DMS153 treated with DMSO at 0.1 percent for 48 hours (cell line): ENCODE results near the gene MAGEB2.
"Not testable (repeated sequence)": the region's sequence is repeated elsewhere in the genome, so short reads cannot be mapped to it uniquely, and the experiment has no call there.

Source experiments
- DNase-seq: peaks from one replicate; lab custom pipeline; 2025; ENCODE audit not compliant: unreplicated experiment; lab: John Stamatoyannopoulos, UW

MAGEB2 gene

GRCh38 chrX:30215357-30215843 lies at the start of gene MAGEB2:
Gene MAGEB2 (plus strand): TSS chrX:30215563. CDS start chrX:30218581, 3,018 bp downstream.
- no peak for DNase-seq

GRCh38 chrX:30170900-30171299 lies 44.5 kb upstream of the MAGEB2 start:
- no peak for DNase-seq

DNA sequence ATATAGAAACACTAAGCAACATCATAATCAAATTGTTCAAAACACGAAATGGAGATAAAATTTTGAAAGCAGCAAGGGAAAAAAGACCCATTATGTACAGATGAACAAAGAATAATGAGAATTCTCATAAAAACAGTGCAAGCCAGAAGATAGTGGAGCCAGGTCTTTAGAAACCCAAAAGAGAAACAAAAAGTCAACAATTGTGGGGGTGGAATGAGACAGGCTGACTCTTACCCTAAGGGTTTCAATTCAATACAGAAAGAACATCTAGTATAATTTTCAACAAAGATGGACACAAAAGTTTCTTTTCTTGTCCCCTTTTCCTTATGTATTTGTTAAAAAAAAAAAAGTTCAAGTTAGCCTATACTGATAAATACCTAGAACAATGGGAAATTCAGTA lies 34.0 kb upstream of the MAGEB2 start:
- DNase-seq = no peak

DNA sequence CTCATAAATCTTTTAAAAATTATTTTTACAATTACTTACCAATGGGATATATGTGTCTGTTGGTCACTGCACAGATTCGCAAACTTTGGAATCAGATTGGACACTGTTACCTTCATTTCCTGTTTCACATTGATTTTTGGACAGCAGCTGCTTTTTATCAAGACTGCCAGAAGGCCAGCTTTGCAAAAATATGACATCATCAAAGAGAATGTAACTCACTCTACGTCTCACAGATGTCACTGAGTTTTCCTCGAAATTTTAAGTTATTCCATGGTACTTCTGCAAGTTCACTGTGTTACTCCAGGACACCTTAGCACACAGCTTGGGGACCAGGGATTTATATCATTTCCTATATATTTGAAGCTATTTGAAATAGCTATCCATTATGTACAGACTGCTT lies 31.8 kb upstream of the MAGEB2 start:
- DNase-seq = no peak

DNA sequence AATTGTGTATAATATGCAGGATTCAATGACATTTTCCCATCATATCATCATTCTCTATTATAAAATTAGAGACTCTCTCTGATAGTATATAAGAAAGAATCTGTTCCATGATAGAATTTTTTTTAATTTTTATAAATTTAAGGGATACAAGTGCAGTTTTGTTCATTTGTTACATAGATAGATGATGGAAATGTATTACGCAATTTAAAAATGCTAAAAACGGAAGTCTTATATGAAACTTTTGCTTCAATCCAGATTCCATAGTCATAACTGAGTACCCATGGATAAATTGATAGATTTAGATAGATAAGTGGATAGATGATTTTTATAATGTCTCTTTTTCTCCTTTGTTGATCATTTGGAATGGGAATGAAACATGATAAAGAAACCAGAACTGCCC lies 24.9 kb upstream of the MAGEB2 start:
- DNase-seq = no peak

- DNase-seq = not testable (repeated sequence)
These were observed 21.5 kb upstream of the MAGEB2 start for GRCh38 chrX:30193910-30194309.

DNA sequence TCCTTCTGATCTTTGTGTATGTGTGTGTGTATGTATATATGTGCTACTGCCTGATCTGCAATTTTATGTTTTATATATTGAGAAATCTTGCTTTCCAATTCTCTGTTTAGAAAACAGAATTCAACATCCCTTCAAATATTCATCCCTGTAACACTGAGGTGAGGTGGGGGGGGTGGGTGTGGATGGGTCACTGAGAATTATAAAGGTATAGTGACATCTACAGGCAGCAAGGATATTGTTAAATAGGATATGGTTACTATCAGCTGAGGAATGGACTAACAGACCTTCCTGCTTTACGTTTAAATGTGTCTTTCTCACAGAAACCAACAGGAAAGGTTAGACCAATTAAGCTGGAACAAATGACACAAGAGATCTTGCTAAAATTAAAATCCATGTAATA lies 19.0 kb upstream of the MAGEB2 start:
- DNase-seq = no peak

GRCh38 chrX:30212172-30212571 lies 3.2 kb upstream of the MAGEB2 start:
- DNase-seq = no peak

DNA sequence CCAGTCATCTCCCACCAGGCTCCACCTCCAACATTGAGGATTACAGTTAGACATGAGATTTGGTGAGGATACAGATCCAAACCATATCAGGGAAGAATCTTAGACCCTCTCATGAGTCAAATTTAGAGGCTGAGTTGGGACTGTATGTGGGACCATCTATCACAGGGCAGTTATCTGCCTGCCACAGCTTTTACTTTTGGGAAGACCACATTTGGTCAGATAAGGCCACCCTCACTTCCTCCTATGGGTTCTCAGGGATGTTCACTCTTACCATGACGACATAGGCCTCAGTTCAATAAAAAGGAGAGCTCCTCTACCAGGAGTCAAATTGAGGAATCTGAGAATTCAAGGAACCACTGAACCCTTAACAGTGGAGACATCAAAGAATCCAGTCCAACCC lies 2.1 kb downstream of the MAGEB2 start:
- DNase-seq = no peak

- DNase-seq = no peak
These were observed 4.0 kb downstream of the MAGEB2 start for GRCh38 chrX:30219372-30219771.

DNA sequence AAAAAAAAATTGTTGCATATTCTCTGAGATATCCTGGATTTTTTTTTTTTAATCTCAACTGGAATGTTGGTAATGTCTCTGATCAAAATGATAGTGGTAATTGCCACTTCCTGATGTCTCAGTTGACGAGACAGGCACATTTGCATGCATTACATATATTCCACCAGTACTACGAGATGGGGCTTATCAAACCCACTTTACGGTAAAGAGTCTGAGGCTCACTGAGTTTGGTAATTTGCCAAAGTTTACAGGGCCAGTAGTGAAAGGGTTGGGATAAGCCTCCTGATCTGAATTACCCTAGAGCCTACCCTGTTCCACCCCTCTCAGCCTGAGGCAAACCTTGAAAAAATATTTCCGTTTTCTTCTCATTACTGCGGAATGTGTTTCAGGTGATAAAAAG lies 5.3 kb downstream of the MAGEB2 start:
- no peak for DNase-seq

DNA sequence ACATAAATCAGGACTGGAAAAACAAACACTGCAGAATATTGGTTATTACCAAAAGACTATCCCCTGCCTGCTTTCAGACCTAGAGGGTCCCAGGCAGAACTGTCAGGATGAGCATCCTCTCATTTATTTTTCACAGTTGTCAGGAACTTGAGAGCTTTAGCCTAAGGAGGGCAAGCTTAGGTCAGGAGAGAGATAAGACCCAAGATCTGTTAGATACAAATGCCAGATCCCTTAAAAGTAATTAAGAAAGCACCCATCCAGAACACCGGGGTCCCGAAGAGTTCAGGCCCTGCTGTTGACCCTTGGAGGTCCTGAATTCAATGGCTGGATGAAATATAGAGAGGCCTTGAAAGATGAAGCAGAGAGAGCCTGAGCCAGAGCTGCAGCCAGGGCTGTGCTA lies 9.2 kb downstream of the MAGEB2 start:
- DNase-seq = no peak

DNA sequence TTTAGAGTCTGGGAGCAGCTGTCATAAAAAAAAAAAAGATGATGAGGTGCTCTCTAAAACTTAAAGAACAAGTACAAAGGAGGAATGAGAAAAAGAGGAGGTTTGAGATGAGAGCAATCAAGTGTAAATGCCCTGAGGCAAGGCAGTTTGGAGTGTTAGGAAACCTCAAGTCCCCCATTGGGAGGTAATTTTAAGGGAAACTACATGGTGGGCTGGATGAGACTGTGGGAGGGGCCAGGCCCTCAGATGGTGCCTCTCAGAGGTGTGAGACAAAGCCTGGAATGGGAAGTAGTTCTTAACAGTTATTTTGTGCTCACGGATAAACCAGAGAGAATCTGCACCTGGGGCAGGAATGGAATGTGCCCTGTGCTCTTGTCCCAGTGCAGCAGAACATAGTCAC lies 13.2 kb downstream of the MAGEB2 start:
- DNase-seq = no peak

DNA sequence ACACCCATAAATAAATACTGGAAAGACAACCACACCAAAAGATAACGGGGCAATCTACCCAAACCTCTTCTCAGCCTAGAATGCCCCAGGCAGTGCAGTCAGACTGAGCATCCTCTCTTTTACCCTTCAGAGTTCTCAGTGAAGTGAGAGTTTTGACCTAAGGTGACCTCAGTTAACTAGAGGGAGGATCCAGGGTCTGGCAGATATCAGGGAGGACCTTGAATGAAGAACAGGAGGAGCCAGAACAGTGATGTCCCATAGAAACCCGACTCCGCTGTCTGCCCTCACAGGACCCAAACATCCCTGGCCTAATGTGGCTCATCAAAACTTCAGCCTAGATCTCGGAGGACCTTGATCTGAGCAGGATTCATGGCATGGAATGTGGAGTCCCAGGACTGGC lies 15.0 kb downstream of the MAGEB2 start, which contains the start of gene MAGEB3:
MAGEB3 (plus strand) TSS at position 263 of the 400 bp plus-strand sequence. CDS start 5,268 bp downstream, outside the sequence.
- DNase-seq = no peak

DNA sequence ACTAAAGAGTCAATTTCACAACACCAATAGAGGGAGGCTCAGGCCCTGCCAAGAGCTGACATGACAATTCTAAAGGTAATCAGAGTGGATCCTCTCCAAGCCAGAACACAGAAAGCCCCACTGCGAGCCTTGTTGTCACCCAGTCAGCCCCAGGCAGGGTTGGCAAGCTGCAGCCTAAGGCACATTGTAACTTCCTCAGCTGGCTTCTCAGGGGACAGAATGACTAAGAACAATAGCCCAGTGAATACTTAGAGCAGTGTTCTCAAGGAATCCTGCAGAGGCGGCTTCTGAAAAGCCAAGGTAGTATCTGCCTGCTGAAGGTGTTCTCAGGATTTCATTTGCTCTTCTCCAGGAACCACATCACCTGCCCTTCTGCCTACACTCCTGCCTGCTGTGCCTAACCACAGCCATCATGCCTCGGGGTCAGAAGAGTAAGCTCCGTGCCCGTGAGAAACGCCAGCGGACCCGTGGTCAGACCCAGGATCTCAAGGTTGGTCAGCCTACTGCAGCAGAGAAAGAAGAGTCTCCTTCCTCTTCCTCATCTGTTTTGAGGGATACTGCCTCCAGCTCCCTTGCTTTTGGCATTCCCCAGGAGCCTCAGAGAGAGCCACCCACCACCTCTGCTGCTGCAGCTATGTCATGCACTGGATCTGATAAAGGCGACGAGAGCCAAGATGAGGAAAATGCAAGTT lies 26.5 kb downstream of the MAGEB2 start, which contains the start of gene MAGEB4:
MAGEB4 (plus strand) TSS at position 277 of the 692 bp plus-strand sequence; CDS start at position 413, 136 bp downstream.
- no peak for DNase-seq

GRCh38 chrX:30246769-30247489 lies 31.6 kb downstream of the MAGEB2 start, which contains the start of gene MAGEB1:
Gene MAGEB1 (plus strand): TSS chrX:30247146. CDS start chrX:30250494, 3,348 bp downstream.
- DNase-seq = no peak

DNA sequence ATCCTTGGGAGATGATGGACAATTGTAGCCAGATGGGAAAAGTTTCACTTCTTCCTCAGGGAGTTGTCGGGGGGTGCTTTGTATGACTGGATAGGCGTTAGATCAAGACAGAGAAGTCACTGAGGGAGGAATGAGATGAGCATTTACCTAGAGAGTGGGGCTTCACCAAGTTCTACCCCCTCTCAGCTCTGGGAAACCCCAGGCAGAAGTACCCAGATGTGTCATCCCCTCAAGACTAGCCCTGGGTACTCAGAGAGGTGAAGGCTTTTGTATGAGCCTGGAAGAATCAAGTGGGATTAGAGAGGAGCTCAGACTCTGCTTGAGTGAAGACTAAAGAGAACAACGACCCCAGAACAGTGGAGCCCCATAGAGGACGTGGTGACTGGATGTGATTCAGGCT lies 33.5 kb downstream of the MAGEB2 start:
- no peak for DNase-seq

DNA sequence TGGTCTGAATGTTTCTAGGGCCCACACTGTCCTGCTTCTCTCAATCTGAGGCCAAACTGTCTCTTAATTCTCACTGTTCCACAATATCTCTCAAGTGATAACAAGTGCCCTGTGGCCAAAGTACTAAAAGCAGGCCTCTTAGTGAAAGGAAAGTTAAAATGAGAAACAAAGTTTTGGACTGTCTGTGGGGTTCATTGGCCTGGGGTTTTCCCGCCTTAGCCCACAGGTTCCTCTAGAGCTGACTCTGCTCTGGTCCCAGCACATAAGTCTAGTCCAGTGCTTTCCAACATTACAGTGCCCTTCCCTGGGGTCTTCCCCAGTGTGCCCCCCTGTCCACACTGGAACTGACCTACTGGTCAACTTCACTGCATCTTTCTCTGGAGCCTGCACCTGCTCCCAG lies 37.9 kb downstream of the MAGEB2 start:
- no peak for DNase-seq

DNA sequence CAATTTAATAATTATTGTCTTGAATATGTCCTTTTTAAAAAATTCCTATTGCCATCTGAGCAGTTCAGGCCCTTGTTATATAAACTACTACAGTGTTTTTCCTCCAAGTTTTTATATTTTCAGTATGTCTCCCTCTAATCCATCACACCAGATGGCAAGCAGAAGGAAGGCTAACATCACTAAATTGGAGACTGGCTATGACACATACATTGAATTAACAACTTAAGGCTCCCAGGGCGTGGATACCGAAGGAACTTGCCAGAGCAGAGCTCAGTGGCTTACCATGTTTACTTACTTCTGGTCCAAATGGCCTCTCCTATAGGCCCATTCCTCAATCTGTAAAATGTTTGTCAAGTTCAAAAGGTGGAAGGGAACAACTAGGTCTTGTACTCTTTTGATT lies 44.6 kb downstream of the MAGEB2 start:
- no peak for DNase-seq

GRCh38 chrX:30261012-30261411 lies 45.6 kb downstream of the MAGEB2 start:
- DNase-seq = no peak

- no peak for DNase-seq
These were observed 47.4 kb downstream of the MAGEB2 start for GRCh38 chrX:30262763-30263162.
